HG02981 (cell line): ENCODE measurements around the gene RWDD2A.
"Not testable (repeated sequence)": the region's sequence is repeated elsewhere in the genome, so short reads cannot be mapped to it uniquely, and the experiment has no call there.

Experiments used
- ATAC-seq: cut with Tn5 transposase; IDR thresholded peaks from one replicate; pipeline ENCODE4 v1.9.1; 2021; ENCODE audit warnings: mild to moderate bottlenecking, moderate library complexity; ENCODE audit not compliant: unreplicated experiment

RWDD2A gene

GRCh38 chr6:83192871-83193746 is at the start of gene RWDD2A, which contains the start of gene PGM3:
TSS of gene RWDD2A (plus strand) at chr6:83193357. CDS start at chr6:83194452, 1,095 bp downstream.
TSS of gene PGM3 (minus strand) at chr6:83193265. CDS start at chr6:83191012, 2,253 bp downstream.
- peak; percentile 96 for ATAC-seq

- ATAC-seq = no peak
These were observed 42.0 kb upstream of the RWDD2A start for GRCh38 chr6:83151114-83151513.

GRCh38 chr6:83152913-83153312 is 40.2 kb upstream of the RWDD2A start:
- ATAC-seq = no peak

- ATAC-seq = no peak
These were observed 39.2 kb upstream of the RWDD2A start for GRCh38 chr6:83153883-83154521.

- ATAC-seq = no peak
These were observed 37.4 kb upstream of the RWDD2A start for GRCh38 chr6:83155794-83156193.

GRCh38 chr6:83160167-83160566 is 33.0 kb upstream of the RWDD2A start:
- no peak for ATAC-seq

GRCh38 chr6:83167726-83168278 is 25.4 kb upstream of the RWDD2A start:
- ATAC-seq = no peak

- no peak for ATAC-seq
These were observed 24.6 kb upstream of the RWDD2A start for GRCh38 chr6:83168556-83168955.

GRCh38 chr6:83169106-83169505 is 24.1 kb upstream of the RWDD2A start:
- ATAC-seq = no peak

GRCh38 chr6:83169511-83169910 is 23.6 kb upstream of the RWDD2A start:
- ATAC-seq = no peak

- no peak for ATAC-seq
These were observed 16.9 kb upstream of the RWDD2A start for GRCh38 chr6:83176246-83176645.

- no peak for ATAC-seq
These were observed 12.7 kb upstream of the RWDD2A start for GRCh38 chr6:83180426-83180950.

- ATAC-seq = no peak
These were observed 11.0 kb upstream of the RWDD2A start for GRCh38 chr6:83182114-83182513.

- no peak for ATAC-seq
These were observed 9.9 kb upstream of the RWDD2A start for GRCh38 chr6:83183082-83183828.

- no peak for ATAC-seq
These were observed 8.1 kb upstream of the RWDD2A start for GRCh38 chr6:83185096-83185495.

GRCh38 chr6:83188501-83188900 is 4.7 kb upstream of the RWDD2A start:
- ATAC-seq = no peak

GRCh38 chr6:83190626-83191025 is 2.5 kb upstream of the RWDD2A start:
- ATAC-seq = no peak

- not testable (repeated sequence) for ATAC-seq
These were observed 1.2 kb upstream of the RWDD2A start for GRCh38 chr6:83191974-83192373.

- ATAC-seq = no peak
These were observed 701 bp upstream of the RWDD2A start for GRCh38 chr6:83192456-83192855.

- ATAC-seq = peak; percentile 16
These were observed 800 bp downstream of the RWDD2A start for GRCh38 chr6:83193747-83194566.
